Thymus (tissue), 11 donors: ENCODE data around the gene XDH. TPM values are rescaled to one million over a fixed set of nuclear protein-coding genes. Genes with fewer than 3 reads are reported as not detected.

Experiments
- DNase-seq, 9 donors: peaks; one replicate each; pipeline ENCODE4 v3.0.0-alpha.2; 2013; ENCODE audit warnings: low spot score in 9 of 9, low read depth in 6 of 9, missing footprints in 1 of 9
- H3K27ac ChIP-seq, 2 donors: one replicate each; pipeline ENCODE4 v1.5.1; 2013; ENCODE audit warnings: control low read depth in 1 of 2, low read depth in 1 of 2, low read length in 1 of 2, mild to moderate bottlenecking in 1 of 2, moderate library complexity in 1 of 2
- H3K27me3 ChIP-seq, 2 donors: one replicate each; pipeline ENCODE4 v1.5.1; 2013; ENCODE audit warnings: low read length in 1 of 2; ENCODE audit not compliant: control insufficient read depth in 2 of 2, insufficient read depth in 1 of 2
- H3K36me3 ChIP-seq, 2 donors: one replicate each; pipeline ENCODE4 v1.5.1; 2013; ENCODE audit warnings: low read length in 1 of 2, mild to moderate bottlenecking in 1 of 2, moderate library complexity in 1 of 2; ENCODE audit not compliant: control insufficient read depth in 2 of 2, insufficient read depth in 2 of 2
- H3K4me1 ChIP-seq, 2 donors: one replicate each; pipeline ENCODE4 v1.5.1; 2013; ENCODE audit warnings: low read length in 2 of 2; ENCODE audit not compliant: control insufficient read depth in 2 of 2, insufficient read depth in 2 of 2
- H3K4me3 ChIP-seq, 2 donors: one replicate each; pipeline ENCODE4 v1.5.1; 2013; ENCODE audit warnings: low read length in 2 of 2, control low read depth in 1 of 2, mild to moderate bottlenecking in 1 of 2
- H3K9me3 ChIP-seq, 2 donors: one replicate each; pipeline ENCODE4 v1.5.1; 2013; ENCODE audit warnings: low read length in 1 of 2, mild to moderate bottlenecking in 1 of 2; ENCODE audit not compliant: control insufficient read depth in 2 of 2, insufficient read depth in 1 of 2
- WGBS: extraction: QIAGEN DNeasy Blood & Tissue Kit; methylation state at CpG from one replicate; pipeline ENCODE4 v1.1.7; 2013; 5-methylcytosine and 5-hydroxymethylcytosine counted together
- polyA plus RNA-seq: library from polyadenylated mRNA; stranded (reverse); fragments of 200-250 nt; gene quantifications from one replicate; pipeline ENCODE4 v1.2.3, GENCODE V29; 2013
- total RNA-seq: library from RNA; stranded (reverse); fragments of 120-200 nt; gene quantifications from one replicate; pipeline ENCODE4 v1.2.4, GENCODE V29; 2013
- donor health status: healthy.

XDH gene
- total and polyA plus RNA-seq, 2 donors = 0.19 to 0.78 TPM

DNA sequence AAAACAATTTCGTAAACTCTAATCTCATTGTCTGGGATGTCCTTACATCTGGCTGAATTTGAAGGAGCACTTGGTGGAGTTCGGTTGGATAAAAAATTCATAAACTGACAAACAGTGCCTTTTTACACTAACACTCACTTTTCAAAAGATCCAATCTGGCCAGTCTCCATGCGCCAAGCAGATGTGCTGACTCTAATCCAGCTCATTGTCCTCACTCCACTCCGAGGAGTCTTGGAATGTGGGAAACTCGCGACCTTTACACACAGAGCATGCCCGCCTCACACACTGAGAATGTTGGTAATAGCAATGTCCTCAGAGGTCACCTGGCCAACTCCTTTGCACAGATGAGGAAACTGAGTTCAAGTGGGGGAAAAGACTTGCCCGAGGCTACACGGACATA lies 66.8 kb downstream of the XDH start:
- Histone ChIP-seq H3K36me3 (no peaks in the 10 kb centered on the region), H3K27me3 (no peaks in the 10 kb centered on the region), H3K9me3 (no peaks in the 10 kb centered on the region), H3K4me3 (no peak overlapping the region), H3K27ac (no peak overlapping the region), H3K4me1 (no peaks in the 10 kb centered on the region)
- 90% methylated on average over 9 of the region's 9 CpGs for WGBS
- DNase-seq = no peak

DNA sequence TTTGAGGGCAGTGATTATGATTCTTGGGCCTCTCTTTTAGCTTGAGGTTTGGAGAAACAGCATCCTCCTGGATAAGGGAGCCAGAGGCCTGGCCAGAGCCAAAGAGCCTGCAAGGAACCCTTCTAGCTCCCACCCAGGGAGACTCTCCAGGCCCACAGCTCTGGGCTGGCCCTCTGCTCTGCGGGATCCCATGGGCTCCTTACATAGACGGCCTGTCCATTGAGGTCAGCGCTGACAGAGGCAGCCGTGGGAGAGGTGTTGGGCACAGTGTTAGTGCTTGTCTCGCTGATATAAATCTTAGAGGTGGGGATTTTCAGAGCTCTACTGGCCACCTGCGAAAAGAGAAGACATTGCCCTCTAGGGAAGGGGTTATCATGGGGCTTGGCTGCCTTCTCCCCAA lies 67.2 kb downstream of the XDH start:
- Histone ChIP-seq H3K36me3 (no peaks in the 10 kb centered on the region), H3K27ac (no peak overlapping the region), H3K9me3 (no peaks in the 10 kb centered on the region), H3K27me3 (no peaks in the 10 kb centered on the region), H3K4me3 (no peak overlapping the region), H3K4me1 (no peaks in the 10 kb centered on the region)
- no peak for DNase-seq
- WGBS = 94% methylated on average over 6 of the region's 6 CpGs

DNA sequence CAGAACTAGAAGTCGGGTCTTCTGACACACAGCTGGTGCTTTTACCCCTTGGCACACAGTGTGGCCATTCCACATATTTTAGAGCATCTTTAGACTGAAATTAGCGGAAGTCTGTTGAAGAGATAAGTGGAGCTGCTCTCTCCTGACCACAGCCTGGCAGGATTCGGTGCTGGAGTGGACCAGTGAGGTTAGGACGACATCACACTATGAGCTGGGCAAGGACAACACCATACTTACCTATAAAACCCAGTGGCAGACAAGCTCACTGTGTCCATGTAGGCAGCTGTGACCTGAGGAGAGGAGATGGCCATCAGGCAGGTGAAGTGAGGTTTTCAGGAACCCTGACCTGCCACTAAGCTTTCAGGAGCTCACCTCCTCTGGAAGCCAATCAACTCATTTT lies 70.1 kb downstream of the XDH start:
- 89% methylated on average over 4 of the region's 4 CpGs for WGBS
- Histone ChIP-seq H3K27ac (no peak overlapping the region), H3K4me1 (no peaks in the 10 kb centered on the region), H3K27me3 (no peaks in the 10 kb centered on the region), H3K9me3 (no peaks in the 10 kb centered on the region), H3K4me3 (no peak overlapping the region), H3K36me3 (no peaks in the 10 kb centered on the region)
- no peak for DNase-seq

DNA sequence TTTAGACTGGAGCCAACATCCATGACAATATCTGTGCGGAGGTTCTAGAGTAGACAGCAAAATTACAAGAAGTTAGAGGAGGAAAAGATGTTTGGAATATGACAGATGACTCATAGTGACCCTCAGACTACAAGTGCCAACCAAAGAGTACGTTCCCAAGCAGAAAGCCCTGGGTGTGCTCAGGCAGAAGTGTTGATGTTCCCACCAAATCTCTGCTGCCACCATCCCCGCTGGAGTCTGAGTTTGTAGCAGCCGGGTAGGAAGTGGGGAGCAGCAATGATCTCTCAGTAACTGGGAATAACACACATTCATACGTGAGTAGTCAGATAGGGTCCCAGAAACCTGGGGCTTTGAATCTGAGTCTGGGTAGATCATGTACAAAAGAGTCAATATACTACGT lies 73.2 kb downstream of the XDH start:
- H3K9me3 ChIP-seq = no peaks in the 10 kb centered on the region
- H3K4me3 ChIP-seq = no peak overlapping the region
- no peaks in the 10 kb centered on the region for H3K4me1 ChIP-seq
- WGBS = 94% methylated on average over 6 of the region's 6 CpGs
- H3K36me3 ChIP-seq = no peaks in the 10 kb centered on the region
- DNase-seq = no peak
- no peak overlapping the region for H3K27ac ChIP-seq
- H3K27me3 ChIP-seq = no peaks in the 10 kb centered on the region

DNA sequence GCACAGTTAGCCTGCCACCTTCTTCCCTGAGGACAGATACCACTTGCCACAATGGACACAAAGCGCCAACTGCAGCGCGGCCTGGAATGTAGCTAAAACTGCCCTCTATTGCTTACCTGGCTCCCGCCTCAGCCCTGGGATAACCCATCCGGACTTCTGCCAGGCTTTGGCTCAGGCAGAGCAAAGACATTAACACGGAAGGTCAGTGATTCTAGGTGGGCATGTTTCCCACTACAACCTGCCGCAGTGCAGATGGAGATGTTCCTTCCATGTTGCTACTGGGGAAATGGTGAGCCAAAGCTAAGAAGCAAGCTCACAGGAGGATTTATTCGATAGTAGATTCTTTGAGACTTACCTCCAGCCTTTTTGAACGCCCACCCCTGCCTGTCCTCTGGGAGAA lies 74.8 kb downstream of the XDH start:
- no peaks in the 10 kb centered on the region for H3K36me3 ChIP-seq
- no peak for DNase-seq
- H3K27me3 ChIP-seq = no peaks in the 10 kb centered on the region
- no peak overlapping the region for H3K27ac ChIP-seq
- no peaks in the 10 kb centered on the region for H3K4me1 ChIP-seq
- WGBS = 97% methylated on average over 9 of the region's 9 CpGs
- no peak overlapping the region for H3K4me3 ChIP-seq
- H3K9me3 ChIP-seq = no peaks in the 10 kb centered on the region

DNA sequence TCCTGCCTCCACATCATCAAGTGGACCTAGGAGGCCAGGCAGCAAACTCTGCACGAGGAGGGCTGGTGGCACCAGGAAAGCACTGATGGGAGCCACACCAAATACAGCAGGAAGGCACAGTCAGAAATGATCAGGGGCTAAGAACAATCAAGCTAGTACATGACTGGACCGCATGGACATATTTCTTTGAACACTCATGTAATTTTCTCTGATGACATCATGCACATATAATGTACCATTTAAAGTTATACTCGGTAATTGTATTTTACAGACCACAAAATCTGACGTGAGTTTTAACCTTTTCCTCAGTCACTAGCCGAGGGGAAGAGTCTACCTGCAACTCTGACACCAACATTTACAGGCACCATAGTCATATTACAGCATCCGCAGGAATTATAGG lies 76.7 kb downstream of the XDH start:
- no peaks in the 10 kb centered on the region for H3K36me3 ChIP-seq
- WGBS = 93% methylated on average over 6 of the region's 6 CpGs
- no peak overlapping the region for H3K4me3 ChIP-seq
- peaks cover 0 to 4% of the 10 kb centered on the region in 2 donors for H3K4me1 ChIP-seq
- no peak for DNase-seq
- no peak overlapping the region for H3K27ac ChIP-seq
- H3K9me3 ChIP-seq = no peaks in the 10 kb centered on the region
- H3K27me3 ChIP-seq = no peaks in the 10 kb centered on the region

DNA sequence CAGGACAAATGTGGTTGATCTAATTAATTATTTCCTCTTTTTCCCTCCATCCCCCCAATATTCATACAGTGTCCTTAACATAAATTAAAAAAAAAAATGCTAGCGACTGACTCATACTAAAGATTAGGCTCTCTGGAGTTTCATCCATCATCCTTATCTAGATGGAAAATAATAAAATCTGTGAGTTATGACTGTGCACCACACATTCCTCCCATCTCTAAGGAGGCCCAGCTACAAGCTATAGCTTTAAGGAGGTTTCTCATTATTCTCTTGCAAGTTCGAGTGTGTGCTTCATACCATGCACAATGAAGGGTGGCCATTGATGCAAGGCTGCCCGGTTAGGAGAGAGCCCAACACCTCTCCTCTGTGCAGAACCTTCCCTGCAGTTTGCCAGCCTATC lies 77.3 kb downstream of the XDH start:
- Histone ChIP-seq H3K9me3 (no peaks in the 10 kb centered on the region), H3K27ac (no peak overlapping the region), H3K36me3 (no peaks in the 10 kb centered on the region), H3K4me3 (no peak overlapping the region), H3K4me1 (peaks cover 0 to 4% of the 10 kb centered on the region in 2 donors), H3K27me3 (no peaks in the 10 kb centered on the region)
- WGBS = 92% methylated on average over 3 of the region's 3 CpGs
- DNase-seq = no peak

DNA sequence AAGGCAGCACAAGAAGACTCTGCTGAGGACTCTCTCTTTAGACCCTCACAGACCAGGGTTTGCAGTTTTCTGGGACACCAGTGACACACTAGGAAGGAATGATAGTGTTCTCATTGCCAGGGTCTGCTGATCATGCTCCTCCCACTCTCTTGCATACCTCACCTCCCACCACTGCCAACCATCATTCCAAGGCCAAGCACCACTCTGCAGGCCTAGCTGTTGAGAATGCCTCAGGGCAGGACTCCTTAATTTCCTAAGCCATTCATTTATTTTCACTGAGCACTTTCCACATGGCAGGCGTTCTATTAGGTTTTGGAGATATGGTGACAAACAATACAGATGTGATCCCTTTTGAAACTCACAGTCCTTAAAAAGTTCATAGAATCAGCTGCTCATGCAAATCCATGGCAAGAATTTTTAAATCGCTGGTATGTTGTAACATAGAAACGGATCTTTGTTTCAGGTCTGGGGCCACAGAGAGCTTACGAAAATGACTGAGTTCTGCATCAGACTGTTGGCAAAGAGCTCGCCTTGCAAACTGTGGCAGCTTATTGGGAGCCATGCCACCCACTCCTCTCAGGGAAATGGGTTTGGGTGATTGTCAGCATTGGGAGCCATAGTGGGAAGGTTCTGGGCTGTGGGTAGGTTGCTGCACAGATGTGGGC lies 78.5 kb downstream of the XDH start:
- Histone ChIP-seq H3K27me3 (no peaks in the 10 kb centered on the region), H3K4me1 (peaks cover 0 to 4% of the 10 kb centered on the region in 2 donors), H3K9me3 (no peaks in the 10 kb centered on the region), H3K36me3 (no peaks in the 10 kb centered on the region), H3K4me3 (no peak overlapping the region), H3K27ac (no peak overlapping the region)
- WGBS = 96% methylated on average over 5 of the region's 5 CpGs
- no peak for DNase-seq

DNA sequence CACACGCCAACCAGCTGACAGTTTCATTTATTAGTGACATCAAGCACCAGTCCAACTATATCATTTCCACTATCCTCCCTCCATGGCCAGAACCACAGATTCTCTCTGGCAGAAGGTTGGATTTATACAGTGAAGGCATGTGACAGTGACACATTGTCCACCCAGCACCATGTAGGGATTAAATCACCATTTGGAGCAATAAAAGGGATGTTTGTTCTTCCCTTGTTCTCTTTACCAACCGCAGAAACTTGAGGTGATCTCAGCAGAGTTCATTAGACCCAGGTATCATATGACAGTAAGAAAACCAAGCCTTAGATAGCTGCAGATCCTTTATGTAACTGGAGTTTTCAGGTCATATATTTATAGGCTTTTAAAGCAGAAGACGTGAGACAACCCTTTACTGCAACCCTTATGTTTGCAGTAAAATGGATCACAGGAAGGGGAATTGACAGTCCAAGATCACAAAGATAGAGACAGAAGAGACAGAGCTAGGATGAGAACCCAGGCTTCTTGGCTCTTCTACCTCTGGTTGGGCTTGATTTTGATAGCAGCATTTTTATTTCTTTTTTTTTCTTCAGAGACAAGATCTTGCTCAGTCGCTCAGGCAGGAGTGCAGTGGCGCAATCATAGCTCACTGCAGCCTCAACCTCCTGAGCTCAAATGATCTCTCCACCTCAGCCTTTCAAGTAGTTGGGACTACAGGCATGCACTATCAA lies 80.1 kb downstream of the XDH start:
- 88% methylated on average over 5 of the region's 5 CpGs for WGBS
- Histone ChIP-seq H3K4me3 (no peak overlapping the region), H3K27me3 (no peaks in the 10 kb centered on the region), H3K9me3 (no peaks in the 10 kb centered on the region), H3K4me1 (peaks cover 0 to 4% of the 10 kb centered on the region in 2 donors), H3K36me3 (no peaks in the 10 kb centered on the region), H3K27ac (no peak overlapping the region)
- no peak for DNase-seq
